GM19043 (cell line): ENCODE measurements around the gene FCER1A.

Source experiments
- ATAC-seq: cut with Tn5 transposase; IDR thresholded peaks from one replicate; pipeline ENCODE4 v1.9.1; 2021; ENCODE audit warnings: low read depth; ENCODE audit not compliant: unreplicated experiment

The FCER1A gene

GRCh38 chr1:159302095-159302494, at the start of gene FCER1A:
Gene FCER1A (plus strand): TSS chr1:159302336. CDS start chr1:159302365, 29 bp downstream.
- no peak for ATAC-seq

DNA sequence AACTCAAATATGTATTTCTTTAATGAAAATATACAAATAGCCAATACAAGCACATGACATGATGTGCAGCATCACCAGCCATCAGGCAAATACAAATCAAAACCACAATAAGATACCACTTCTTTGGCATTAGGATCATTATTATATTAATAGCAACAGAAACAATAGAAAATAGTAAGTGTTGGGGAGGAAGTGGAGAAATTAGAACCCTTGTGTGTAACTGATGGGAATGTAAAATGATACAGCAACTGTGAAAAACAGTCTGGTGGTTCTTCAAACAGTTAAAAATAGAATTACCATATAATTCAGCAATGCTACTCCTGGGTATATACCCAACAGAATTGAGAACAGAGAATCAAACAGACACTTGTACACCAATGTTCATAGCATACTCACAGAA, 40.8 kb upstream of the FCER1A start:
- no peak for ATAC-seq

- no peak for ATAC-seq
These were observed 40.2 kb upstream of the FCER1A start for GRCh38 chr1:159261721-159262494.

DNA sequence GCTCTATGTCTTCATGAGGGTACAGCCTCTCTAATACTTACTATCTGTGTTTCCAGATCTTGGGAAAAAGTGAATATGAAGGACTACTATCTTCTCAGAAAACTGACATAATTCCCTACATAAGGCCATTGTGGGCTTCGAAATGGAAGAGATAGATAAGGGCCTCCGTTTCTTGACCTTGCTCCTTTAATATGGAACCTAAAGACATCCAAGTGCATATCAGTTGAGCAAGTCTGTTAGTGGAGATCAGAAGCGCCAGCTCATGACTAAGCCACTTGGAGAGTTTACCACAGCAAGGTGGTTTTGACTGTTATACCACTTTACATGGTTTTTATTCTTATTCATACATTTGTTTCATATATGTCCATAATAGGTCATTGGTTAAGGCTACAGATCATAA, 35.3 kb upstream of the FCER1A start:
- no peak for ATAC-seq

DNA sequence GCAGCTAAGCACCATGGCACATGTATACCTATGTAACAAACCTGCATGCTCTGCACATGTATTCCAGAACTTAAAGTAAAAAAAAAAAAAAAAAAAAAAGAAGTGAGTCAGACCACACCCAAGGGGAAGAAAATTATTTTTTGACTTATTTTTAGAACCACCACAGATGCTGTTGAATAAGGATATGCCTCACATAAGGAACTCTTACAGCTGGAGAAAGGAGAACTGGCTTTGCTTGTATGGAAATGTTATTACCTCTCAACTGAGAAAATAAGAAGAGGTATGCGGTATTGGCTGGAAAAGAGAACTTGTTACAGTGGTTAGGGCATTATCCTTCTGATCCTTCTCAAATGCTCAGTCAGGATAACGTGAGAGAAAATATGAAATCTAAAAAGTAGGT, 27.5 kb upstream of the FCER1A start:
- ATAC-seq = no peak

- ATAC-seq = no peak
These were observed 26.2 kb upstream of the FCER1A start for GRCh38 chr1:159275891-159276290.

DNA sequence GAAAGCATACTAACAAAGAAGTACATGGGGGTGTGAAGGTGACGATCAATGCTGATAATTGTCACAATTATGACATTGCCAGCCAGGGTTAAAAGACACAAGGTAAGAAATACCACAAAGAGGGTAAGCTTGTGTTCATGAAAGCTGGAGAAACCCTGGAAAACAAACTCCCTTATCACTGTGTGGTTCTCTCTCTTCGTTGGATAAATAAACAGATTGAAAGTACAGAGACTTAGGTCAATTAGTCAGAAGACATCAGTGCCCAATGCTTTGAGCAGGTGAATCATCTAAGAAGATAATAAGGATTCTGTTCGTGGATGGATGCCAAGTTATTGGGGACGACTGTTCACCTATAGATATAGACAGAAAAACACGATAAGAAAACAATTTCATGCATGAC, 22.4 kb upstream of the FCER1A start:
- ATAC-seq = no peak

DNA sequence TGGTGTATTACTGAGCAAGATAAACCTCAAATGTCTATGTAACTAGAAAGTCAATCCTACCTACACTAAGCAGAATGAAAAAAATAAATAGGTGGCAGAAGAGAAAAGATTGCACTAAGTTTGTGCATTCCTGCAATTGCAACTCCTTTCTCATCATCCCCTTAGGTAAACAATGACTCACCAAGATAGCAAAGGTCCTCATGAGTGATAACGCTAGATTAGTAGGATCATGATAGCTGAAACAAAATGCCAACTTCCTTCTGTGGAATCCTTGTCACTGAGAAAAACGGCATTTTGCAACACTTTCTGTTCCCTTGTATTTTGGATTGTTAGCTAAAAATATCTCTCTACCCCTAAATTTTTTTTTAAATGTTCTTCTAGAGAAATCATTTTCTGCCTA, 20.0 kb upstream of the FCER1A start:
- ATAC-seq = no peak

GRCh38 chr1:159289060-159289459, 13.1 kb upstream of the FCER1A start:
- ATAC-seq = no peak

GRCh38 chr1:159291424-159291823, 10.7 kb upstream of the FCER1A start:
- ATAC-seq = no peak

- ATAC-seq = no peak
These were observed 5.3 kb upstream of the FCER1A start for GRCh38 chr1:159296706-159297375.

DNA sequence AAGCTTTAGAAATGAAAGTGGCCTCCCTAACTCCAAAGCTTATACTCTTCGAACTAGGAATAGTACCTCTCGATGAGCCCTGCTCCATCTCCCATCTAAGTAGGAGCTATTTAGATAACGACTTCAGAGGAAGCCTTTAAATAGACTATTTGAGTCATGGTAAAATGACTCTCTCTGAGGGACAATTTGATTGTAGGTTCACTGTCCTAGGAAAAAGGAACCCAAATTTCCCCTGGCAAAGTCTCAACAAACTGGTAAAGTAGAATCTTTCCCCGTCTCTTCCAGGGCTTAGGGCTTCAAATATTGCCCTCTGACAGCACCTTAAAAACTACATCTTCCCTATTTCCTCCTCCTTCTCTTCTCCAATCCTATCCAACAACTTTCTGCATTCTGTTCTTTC, 2.0 kb upstream of the FCER1A start:
- no peak for ATAC-seq

GRCh38 chr1:159307346-159308020, 5.3 kb downstream of the FCER1A start:
- no peak for ATAC-seq

GRCh38 chr1:159311679-159312078, 9.5 kb downstream of the FCER1A start:
- ATAC-seq = no peak

DNA sequence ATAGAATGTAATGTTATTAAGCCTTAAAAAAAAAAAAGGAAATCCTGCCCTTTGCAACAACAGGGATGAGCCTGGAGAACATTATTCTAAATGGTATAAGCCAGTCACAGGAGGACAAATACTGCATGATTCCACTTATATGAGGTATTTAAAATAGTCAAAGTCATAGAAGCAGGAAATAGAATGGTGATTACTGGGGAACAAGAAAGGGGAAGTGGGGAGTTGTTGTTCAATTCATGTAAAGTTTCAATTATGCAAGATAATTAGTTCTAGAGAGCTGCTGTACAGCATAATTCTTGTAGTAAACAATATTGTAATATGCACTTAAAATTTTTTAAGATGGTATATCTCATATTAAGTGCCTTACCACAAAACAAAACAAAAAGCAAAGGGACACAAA, 13.2 kb downstream of the FCER1A start:
- ATAC-seq = no peak

- ATAC-seq = no peak
These were observed 16.8 kb downstream of the FCER1A start for GRCh38 chr1:159318784-159319551.

DNA sequence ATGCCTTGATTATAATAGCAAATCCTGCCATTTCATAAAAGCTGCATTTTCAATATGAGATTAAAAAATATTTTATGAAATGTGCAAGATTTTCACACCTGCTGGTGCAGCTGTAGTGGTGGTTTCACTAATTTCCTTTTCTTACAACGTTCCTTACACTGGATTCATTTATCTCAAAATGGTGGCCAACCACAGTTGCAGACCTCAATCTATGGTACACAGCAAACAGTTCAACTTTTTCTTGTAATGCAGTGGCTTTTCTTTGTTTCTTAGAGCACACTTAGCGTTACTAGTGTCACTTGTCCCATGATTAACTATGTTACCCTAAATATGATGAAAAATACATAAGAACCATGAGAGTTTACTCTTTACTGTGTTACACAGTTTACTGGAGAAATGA, 32.7 kb downstream of the FCER1A start:
- no peak for ATAC-seq

DNA sequence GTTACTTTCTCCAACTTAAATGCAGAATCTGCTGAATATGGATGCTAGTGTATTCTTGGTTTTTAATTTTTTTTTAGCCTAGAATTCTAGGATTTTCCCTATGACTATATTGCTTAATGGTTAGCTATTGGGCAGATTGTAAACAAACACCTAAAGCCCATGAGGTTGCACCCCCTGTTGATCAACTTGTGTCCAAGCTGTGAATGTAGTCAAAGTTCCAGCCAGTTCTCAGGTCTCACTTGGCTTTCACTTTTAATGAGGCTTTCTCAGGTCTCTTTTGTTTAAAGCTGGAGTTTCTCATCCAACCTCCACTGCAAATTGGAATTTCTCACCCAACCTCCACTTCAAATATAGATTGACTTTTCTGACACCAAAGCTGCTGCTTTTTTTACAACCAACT, 35.9 kb downstream of the FCER1A start:
- no peak for ATAC-seq

- no peak for ATAC-seq
These were observed 37.4 kb downstream of the FCER1A start for GRCh38 chr1:159339536-159339935.

- ATAC-seq = no peak
These were observed 39.6 kb downstream of the FCER1A start for GRCh38 chr1:159341736-159342135.
